Ishikawa (cell line): ENCODE data around the gene SUN1.

ENCODE experiments used
- CEBPB ChIP-seq: IDR thresholded peaks from 2 replicates; pipeline ENCODE4 v1.6.1; 2012
- CREB1 ChIP-seq: IDR thresholded peaks from 2 replicates; pipeline ENCODE4 v1.6.1; 2012; ENCODE audit warnings: low read depth
- EP300 ChIP-seq: IDR thresholded peaks from 2 replicates; pipeline ENCODE4 v1.6.1; 2012; ENCODE audit warnings: borderline replicate concordance
- FOXM1 ChIP-seq: IDR thresholded peaks from 2 replicates; pipeline ENCODE4 v1.6.1; 2012; ENCODE audit warnings: low read depth, borderline replicate concordance
- NFIC ChIP-seq: IDR thresholded peaks from 2 replicates; pipeline ENCODE4 v1.6.1; 2012
- RAD21 ChIP-seq: IDR thresholded peaks from 2 replicates; pipeline ENCODE4 v1.6.1; 2012; ENCODE audit warnings: low read depth
- TAF1 ChIP-seq: IDR thresholded peaks from 2 replicates; pipeline ENCODE4 v1.6.1; 2012; ENCODE audit warnings: low read depth, mild to moderate bottlenecking
- TEAD4 ChIP-seq: IDR thresholded peaks from 2 replicates; pipeline ENCODE4 v1.6.1; 2012
- YY1 ChIP-seq: IDR thresholded peaks from 2 replicates; pipeline ENCODE4 v1.6.1; 2012; ENCODE audit warnings: low read depth
- ZBTB7A ChIP-seq: IDR thresholded peaks from 2 replicates; pipeline ENCODE4 v1.6.1; 2012; ENCODE audit warnings: low read depth
- TF ChIP-seq, protein P1 (sequence below): IDR thresholded peaks from 2 replicates; pipeline ENCODE4 v1.6.1; 2012
- TF ChIP-seq, protein P2 (sequence below): IDR thresholded peaks from 2 replicates; pipeline ENCODE4 v1.6.1; 2012; ENCODE audit warnings: low read depth, mild to moderate bottlenecking
- TF ChIP-seq, protein P3 (sequence below): IDR thresholded peaks from 2 replicates; pipeline ENCODE4 v1.6.1; 2012

DNA sequence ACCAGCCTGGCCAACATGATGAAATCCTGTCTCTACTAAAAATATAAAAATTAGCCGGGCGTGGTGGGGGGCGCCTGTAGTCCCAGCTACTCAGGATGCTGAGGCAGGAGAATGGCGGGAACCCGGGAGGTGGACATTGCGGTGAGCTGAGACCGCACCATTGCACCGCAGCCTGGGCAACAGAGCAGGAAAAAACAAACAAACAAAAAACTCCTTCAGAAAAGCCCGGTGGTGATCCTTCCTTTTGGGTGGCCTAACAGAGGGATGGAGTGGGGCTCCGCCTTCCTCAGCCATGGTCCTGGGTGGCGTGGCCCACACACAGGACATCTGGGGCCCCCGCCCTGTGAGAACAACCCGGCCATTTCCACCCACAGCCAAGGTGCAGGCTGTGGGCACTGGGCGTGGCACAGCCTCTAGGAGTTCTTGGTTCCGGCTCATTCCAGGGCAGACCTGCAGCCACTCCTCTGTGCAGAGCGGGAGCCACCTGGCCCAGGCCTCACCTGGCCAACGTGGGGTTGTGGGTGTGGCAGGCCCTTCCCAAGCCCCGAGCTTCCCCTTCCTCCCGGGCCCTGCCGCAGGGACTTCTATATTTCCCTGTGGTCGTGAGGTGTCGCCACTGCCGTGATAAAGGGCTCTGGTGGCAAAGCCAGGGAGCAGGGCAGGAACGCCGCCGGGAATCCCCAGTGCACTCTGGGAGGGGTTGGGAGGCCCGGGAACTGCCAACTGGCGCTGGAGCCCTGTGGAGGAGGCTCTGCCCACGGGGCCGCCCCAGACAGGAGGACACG is 81.7 kb downstream of the SUN1 start:
- TF ChIP-seq, protein P1, sequence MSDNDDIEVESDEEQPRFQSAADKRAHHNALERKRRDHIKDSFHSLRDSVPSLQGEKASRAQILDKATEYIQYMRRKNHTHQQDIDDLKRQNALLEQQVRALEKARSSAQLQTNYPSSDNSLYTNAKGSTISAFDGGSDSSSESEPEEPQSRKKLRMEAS, result peak; percentile 54
- no peak for TF ChIP-seq YY1
- no peak for TF ChIP-seq EP300
- peak; percentile 69 for TF ChIP-seq RAD21
- TF ChIP-seq, protein P2, sequence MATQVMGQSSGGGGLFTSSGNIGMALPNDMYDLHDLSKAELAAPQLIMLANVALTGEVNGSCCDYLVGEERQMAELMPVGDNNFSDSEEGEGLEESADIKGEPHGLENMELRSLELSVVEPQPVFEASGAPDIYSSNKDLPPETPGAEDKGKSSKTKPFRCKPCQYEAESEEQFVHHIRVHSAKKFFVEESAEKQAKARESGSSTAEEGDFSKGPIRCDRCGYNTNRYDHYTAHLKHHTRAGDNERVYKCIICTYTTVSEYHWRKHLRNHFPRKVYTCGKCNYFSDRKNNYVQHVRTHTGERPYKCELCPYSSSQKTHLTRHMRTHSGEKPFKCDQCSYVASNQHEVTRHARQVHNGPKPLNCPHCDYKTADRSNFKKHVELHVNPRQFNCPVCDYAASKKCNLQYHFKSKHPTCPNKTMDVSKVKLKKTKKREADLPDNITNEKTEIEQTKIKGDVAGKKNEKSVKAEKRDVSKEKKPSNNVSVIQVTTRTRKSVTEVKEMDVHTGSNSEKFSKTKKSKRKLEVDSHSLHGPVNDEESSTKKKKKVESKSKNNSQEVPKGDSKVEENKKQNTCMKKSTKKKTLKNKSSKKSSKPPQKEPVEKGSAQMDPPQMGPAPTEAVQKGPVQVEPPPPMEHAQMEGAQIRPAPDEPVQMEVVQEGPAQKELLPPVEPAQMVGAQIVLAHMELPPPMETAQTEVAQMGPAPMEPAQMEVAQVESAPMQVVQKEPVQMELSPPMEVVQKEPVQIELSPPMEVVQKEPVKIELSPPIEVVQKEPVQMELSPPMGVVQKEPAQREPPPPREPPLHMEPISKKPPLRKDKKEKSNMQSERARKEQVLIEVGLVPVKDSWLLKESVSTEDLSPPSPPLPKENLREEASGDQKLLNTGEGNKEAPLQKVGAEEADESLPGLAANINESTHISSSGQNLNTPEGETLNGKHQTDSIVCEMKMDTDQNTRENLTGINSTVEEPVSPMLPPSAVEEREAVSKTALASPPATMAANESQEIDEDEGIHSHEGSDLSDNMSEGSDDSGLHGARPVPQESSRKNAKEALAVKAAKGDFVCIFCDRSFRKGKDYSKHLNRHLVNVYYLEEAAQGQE, result no peak
- TF ChIP-seq CREB1, result no peak
- TF ChIP-seq TAF1, result no peak
- no peak for TF ChIP-seq NFIC
- TF ChIP-seq TEAD4, result no peak
- TF ChIP-seq, protein P3, sequence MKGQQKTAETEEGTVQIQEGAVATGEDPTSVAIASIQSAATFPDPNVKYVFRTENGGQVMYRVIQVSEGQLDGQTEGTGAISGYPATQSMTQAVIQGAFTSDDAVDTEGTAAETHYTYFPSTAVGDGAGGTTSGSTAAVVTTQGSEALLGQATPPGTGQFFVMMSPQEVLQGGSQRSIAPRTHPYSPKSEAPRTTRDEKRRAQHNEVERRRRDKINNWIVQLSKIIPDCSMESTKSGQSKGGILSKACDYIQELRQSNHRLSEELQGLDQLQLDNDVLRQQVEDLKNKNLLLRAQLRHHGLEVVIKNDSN, result no peak
- TF ChIP-seq FOXM1, result no peak
- TF ChIP-seq CEBPB, result no peak
- no peak for TF ChIP-seq ZBTB7A
